SU-DHL-6 (cell line): Measurements from ENCODE around the gene LAMC3.

ENCODE experiments used
- H2AFZ ChIP-seq: fragments of 200-600 bp; sonication (generic); 2 replicates; pipeline ENCODE4 v1.6.1; 2014; ENCODE audit warnings: low read depth, mild to moderate bottlenecking, moderate library complexity, mixed read lengths, antibody characterized with exemption, low read length; ENCODE audit not compliant: severe bottlenecking
- H3F3A ChIP-seq: fragments of 200-600 bp; shearing (Covaris generic); 2 replicates; pipeline ENCODE4 v1.6.0; 2016; ENCODE audit warnings: antibody characterized with exemption, mild to moderate bottlenecking; ENCODE audit not compliant: insufficient read depth
- H3K27ac ChIP-seq: fragments of 200-600 bp; sonication (generic); 2 replicates; pipeline ENCODE4 v1.5.1; 2016; ENCODE audit warnings: low read depth, mild to moderate bottlenecking, low read length, moderate library complexity, mixed read lengths
- H3K27me3 ChIP-seq: fragments of 200-600 bp; sonication (generic), shearing (Covaris generic); 2 replicates; pipeline ENCODE4 v1.6.0; 2014; ENCODE audit warnings: mild to moderate bottlenecking, low read length
- H3K36me3 ChIP-seq: fragments of 200-600 bp; sonication (generic); 2 replicates; pipeline ENCODE4 v1.6.1; 2014; ENCODE audit warnings: mild to moderate bottlenecking, low read length, mixed read lengths
- H3K4me2 ChIP-seq: fragments of 300-600, 200-600 bp; shearing (Covaris generic), sonication (generic); 2 replicates; pipeline ENCODE4 v1.6.0; 2014; ENCODE audit warnings: low read length, low read depth, mild to moderate bottlenecking; ENCODE audit not compliant: poor library complexity, severe bottlenecking
- H3K4me3 ChIP-seq: fragments of 200-600 bp; sonication (generic); 2 replicates; pipeline ENCODE4 v1.5.1; 2014; ENCODE audit warnings: antibody characterized with exemption, low read length, mild to moderate bottlenecking, mixed read lengths; ENCODE audit not compliant: insufficient read depth, poor library complexity, severe bottlenecking
- H3K79me2 ChIP-seq: fragments of 200-600 bp; sonication (generic); 2 replicates; pipeline ENCODE4 v1.6.1; 2014; ENCODE audit warnings: mild to moderate bottlenecking, low read length, moderate library complexity; ENCODE audit not compliant: insufficient read depth
- H3K9ac ChIP-seq: fragments of 200-600 bp; sonication (generic); 2 replicates; pipeline ENCODE4 v1.7.0; 2014; ENCODE audit warnings: mild to moderate bottlenecking, low read length
- H3K9me2 ChIP-seq: fragments of 200-600 bp; sonication (generic); replicated peaks from 2 replicates; pipeline ENCODE4 v1.6.1; 2014; ENCODE audit warnings: low read length; ENCODE audit not compliant: insufficient read depth
- H3K9me3 ChIP-seq: fragments of 200-600 bp; sonication (generic); 2 replicates; pipeline ENCODE4 v1.6.1; 2014; ENCODE audit warnings: low read length, mixed read lengths; ENCODE audit not compliant: insufficient read depth
- H4K20me1 ChIP-seq: fragments of 200-600 bp; sonication (generic); 2 replicates; pipeline ENCODE4 v1.6.1; 2014; ENCODE audit warnings: low read depth, mild to moderate bottlenecking, antibody characterized with exemption, low read length, moderate library complexity, mixed read lengths
- CTCF ChIP-seq: fragments of 200-600 bp; sonication (generic); IDR thresholded peaks from one replicate; pipeline ENCODE4 v1.5.1; 2017; ENCODE audit warnings: antibody characterized with exemption, mild to moderate bottlenecking, low read length, moderate library complexity; ENCODE audit not compliant: insufficient read depth, poor library complexity, severe bottlenecking
- EZH2phosphoT487 ChIP-seq: fragments of 200-600 bp; sonication (generic), shearing (Covaris generic); conservative IDR thresholded peaks from 2 replicates; pipeline ENCODE4 v1.6.1; 2018; ENCODE audit warnings: mild to moderate bottlenecking, antibody characterized with exemption, low read length, moderate library complexity, mixed read lengths

LAMC3 gene

DNA sequence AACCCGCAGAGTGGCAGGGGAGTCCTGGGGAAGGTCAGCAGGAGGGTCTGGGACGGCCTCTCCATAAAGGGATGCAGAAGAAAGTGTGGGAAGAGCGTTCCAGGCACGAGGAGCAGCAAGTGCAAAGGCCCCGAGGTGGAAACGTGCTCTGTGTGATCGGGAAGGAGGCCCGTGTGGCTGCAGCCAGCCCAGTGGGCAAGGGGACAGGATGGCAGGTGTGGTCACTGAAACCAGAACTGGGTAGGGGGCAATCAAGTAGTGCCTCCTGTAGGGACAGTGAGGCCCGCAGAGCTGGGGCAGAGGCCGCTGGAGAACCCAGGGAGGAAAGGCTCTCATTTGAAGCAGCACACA is 16.3 kb upstream of the LAMC3 start:
- no peaks in the 10 kb centered on the region for H3F3A ChIP-seq
- no peak overlapping the region for H3K4me3 ChIP-seq
- TF ChIP-seq EZH2phosphoT487 (no peak), CTCF (no peak)
- H3K9ac ChIP-seq: no peak overlapping the region
- no peak overlapping the region for H3K4me2 ChIP-seq
- no peak overlapping the region for H3K27ac ChIP-seq
- H3K36me3 ChIP-seq: no peaks in the 10 kb centered on the region
- H3K27me3 ChIP-seq: no peaks in the 10 kb centered on the region
- no peaks in the 10 kb centered on the region for H3K9me2 ChIP-seq
- no peaks in the 10 kb centered on the region for H3K79me2 ChIP-seq
- no peak overlapping the region for H2AFZ ChIP-seq
- no peaks in the 10 kb centered on the region for H3K9me3 ChIP-seq
- H4K20me1 ChIP-seq: no peaks in the 10 kb centered on the region

GRCh38 chr9:130993303-130994030 is 15.5 kb upstream of the LAMC3 start:
- TF ChIP-seq EZH2phosphoT487: no peak
- no peak for TF ChIP-seq CTCF
- Histone ChIP-seq H3K4me3 (no peak overlapping the region), H3K27me3 (no peaks in the 10 kb centered on the region), H3K9ac (no peak overlapping the region), H3K79me2 (no peaks in the 10 kb centered on the region), H3K4me2 (no peak overlapping the region), H3F3A (no peaks in the 10 kb centered on the region), H3K27ac (no peak overlapping the region), H3K9me3 (no peaks in the 10 kb centered on the region), H4K20me1 (no peaks in the 10 kb centered on the region), H2AFZ (no peak overlapping the region), H3K36me3 (no peaks in the 10 kb centered on the region), H3K9me2 (no peaks in the 10 kb centered on the region)

GRCh38 chr9:130994135-130995085 is 14.6 kb upstream of the LAMC3 start:
- H3K9ac ChIP-seq: no peak overlapping the region
- no peaks in the 10 kb centered on the region for H3K27me3 ChIP-seq
- H3K4me2 ChIP-seq: no peak overlapping the region
- no peak overlapping the region for H3K27ac ChIP-seq
- no peak overlapping the region for H3K4me3 ChIP-seq
- H4K20me1 ChIP-seq: no peaks in the 10 kb centered on the region
- H3K79me2 ChIP-seq: no peaks in the 10 kb centered on the region
- H2AFZ ChIP-seq: no peak overlapping the region
- TF ChIP-seq CTCF: no peak
- no peak for TF ChIP-seq EZH2phosphoT487
- H3K9me3 ChIP-seq: no peaks in the 10 kb centered on the region
- H3K9me2 ChIP-seq: no peaks in the 10 kb centered on the region
- H3F3A ChIP-seq: no peaks in the 10 kb centered on the region
- H3K36me3 ChIP-seq: no peaks in the 10 kb centered on the region
